Upper lobe of left lung (tissue), 6 donors: Measurements from ENCODE around the gene PAX5. TPM values are rescaled to one million over a fixed set of nuclear protein-coding genes. Genes with fewer than 3 reads are reported as not detected.

Experiments used
- ATAC-seq, 2 donors: fragments of 200-7000 bp; cut with Tn5 transposase; one replicate each; pipeline ENCODE4 v1.9.1; 2022; ENCODE audit warnings: mild to moderate bottlenecking in 2 of 2, moderate library complexity in 2 of 2; ENCODE audit not compliant: low FRiP score in 2 of 2
- DNase-seq, 2 donors: peaks; one replicate each; pipeline ENCODE4 v3.0.0-alpha.2; 2019 to 2020
- H3K27ac ChIP-seq, 4 donors: fragments of 200-600 bp; sonication (generic); one replicate each; pipeline ENCODE4 v1.5.1; 2016 to 2019
- H3K27me3 ChIP-seq, 4 donors: fragments of 200-600 bp; sonication (generic); one replicate each; pipeline ENCODE4 v1.5.1; 2017 to 2019
- H3K36me3 ChIP-seq, 4 donors: fragments of 200-600 bp; sonication (generic); one replicate each; pipeline ENCODE4 v1.5.1; 2016 to 2019
- H3K4me1 ChIP-seq, 4 donors: fragments of 200-600 bp; sonication (generic); one replicate each; pipeline ENCODE4 v1.5.1; 2018 to 2019
- H3K4me3 ChIP-seq, 4 donors: fragments of 200-600 bp; sonication (generic); one replicate each; pipeline ENCODE4 v1.5.1; 2017 to 2019; ENCODE audit warnings: mild to moderate bottlenecking in 2 of 4, moderate library complexity in 1 of 4
- H3K9me3 ChIP-seq, 4 donors: fragments of 200-600 bp; sonication (generic); one replicate each; pipeline ENCODE4 v1.5.1; 2018 to 2019
- CTCF ChIP-seq, 6 experiments: fragments of 450-650 bp in 4 of 6; fragments of 200-600 bp in 2 of 6; sonication (generic) in 2 of 6; IDR thresholded peaks; one replicate each; pipeline ENCODE4 v1.5.1; 2016 to 2019; ENCODE audit warnings: antibody characterized with exemption in 6 of 6
- EP300 ChIP-seq, 4 donors: sonication (generic); formaldehyde crosslinking; IDR thresholded peaks; one replicate each; pipeline ENCODE4 v1.5.1; 2017; ENCODE audit warnings: antibody characterized with exemption in 4 of 4, control low read depth in 2 of 4
- POLR2A ChIP-seq, 4 donors: fragments of 450-650 bp; IDR thresholded peaks; one replicate each; pipeline ENCODE4 v1.5.1; 2016 to 2017; ENCODE audit warnings: antibody characterized with exemption in 4 of 4, mild to moderate bottlenecking in 2 of 4
- POLR2AphosphoS5 ChIP-seq, 2 donors: sonication (generic); formaldehyde crosslinking; IDR thresholded peaks; one replicate each; pipeline ENCODE4 v1.5.1; 2017; ENCODE audit warnings: antibody characterized with exemption in 2 of 2
- WGBS, 2 donors: methylation state at CpG; one replicate each; pipeline ENCODE4 v1.1.5; 2017 to 2018; 5-methylcytosine and 5-hydroxymethylcytosine counted together
- total RNA-seq, 6 donors: library from RNA; depleted of rRNA in 4 of 6; stranded (reverse); fragments of >200 nt in 4 of 6; gene quantifications; one replicate each; pipeline versions ENCODE4 v1.1.0 to v1.2.1, GENCODE V29; 2016 to 2021
- donor health status: DM: no; HTN: no; CAD: no; lungs with moderate emphysema.
- donor health status: DM: no; HTN: yes; CAD: no; lungs with severe emphysema.

Gene PAX5
- total RNA-seq, 6 donors from 2014 or later, result under 0.01 to 0.64 (median 0.43) TPM; not detected in 1

- no peaks in the 10 kb centered on the region for H3K27me3 ChIP-seq
These were observed 122.3 kb downstream of the PAX5 start for GRCh38 chr9:36911601-36912412.

GRCh38 chr9:36911037-36911436, 123.0 kb downstream of the PAX5 start:
- no peak for ATAC-seq
- TF ChIP-seq CTCF (IDR thresholded peaks at IDR 0.05) (no peak), EP300 (IDR thresholded peaks at IDR 0.05) (no peak), POLR2AphosphoS5 (IDR thresholded peaks at IDR 0.05) (no peak), POLR2A (IDR thresholded peaks at IDR 0.05) (no peak)
- no peak overlapping the region for H3K4me3 ChIP-seq
- H3K27me3 ChIP-seq, result no peaks in the 10 kb centered on the region
- WGBS, 2 donors, result 75 to 84% methylated on average over 6 of the region's 6 CpGs
- no peaks in the 10 kb centered on the region for H3K4me1 ChIP-seq
- no peak overlapping the region for H3K27ac ChIP-seq
- DNase-seq, result no peak
- no peaks in the 10 kb centered on the region for H3K36me3 ChIP-seq
- no peaks in the 10 kb centered on the region for H3K9me3 ChIP-seq

More at GRCh38 chr9:36911601-36912412, 122.3 kb downstream of the PAX5 start:
- 53 to 58% methylated on average over 12 of the region's 12 CpGs for WGBS, 2 donors
- Histone ChIP-seq H3K4me1 (no peaks in the 10 kb centered on the region), H3K4me3 (no peak overlapping the region), H3K27ac (no peak overlapping the region), H3K9me3 (no peaks in the 10 kb centered on the region), H3K36me3 (no peaks in the 10 kb centered on the region)
- TF ChIP-seq CTCF (IDR thresholded peaks at IDR 0.05) (no peak), EP300 (IDR thresholded peaks at IDR 0.05) (no peak)
- no peak for DNase-seq
- ATAC-seq, result no peak

- H3K27ac ChIP-seq, result no peak overlapping the region
These were observed 127.6 kb downstream of the PAX5 start for GRCh38 chr9:36906492-36906891.

GRCh38 chr9:36905101-36906066, 128.7 kb downstream of the PAX5 start:
- H3K27me3 ChIP-seq, result no peaks in the 10 kb centered on the region
- no peak for ATAC-seq
- 64 to 83% methylated on average over 10 of the region's 10 CpGs for WGBS, 2 donors
- H3K27ac ChIP-seq, result no peak overlapping the region
- no peak overlapping the region for H3K4me3 ChIP-seq
- H3K9me3 ChIP-seq, result no peaks in the 10 kb centered on the region
- peaks cover 0 to 5% (median 0%) of the 10 kb centered on the region in 4 donors for H3K4me1 ChIP-seq
- H3K36me3 ChIP-seq, result no peaks in the 10 kb centered on the region
- no peak for TF ChIP-seq POLR2AphosphoS5 (IDR thresholded peaks at IDR 0.05)
- no peak for TF ChIP-seq EP300 (IDR thresholded peaks at IDR 0.05)
- no peak for TF ChIP-seq POLR2A (IDR thresholded peaks at IDR 0.05)
- no peak for TF ChIP-seq CTCF (IDR thresholded peaks at IDR 0.05)
- no peak for DNase-seq

More at GRCh38 chr9:36906492-36906891, 127.6 kb downstream of the PAX5 start:
- ATAC-seq (no peak), DNase-seq (no peak)
- Histone ChIP-seq H3K36me3 (no peaks in the 10 kb centered on the region), H3K9me3 (no peaks in the 10 kb centered on the region), H3K4me1 (peaks cover 0 to 5% (median 0%) of the 10 kb centered on the region in 4 donors), H3K4me3 (no peak overlapping the region), H3K27me3 (no peaks in the 10 kb centered on the region)
- 68 to 73% methylated on average over 6 of the region's 6 CpGs for WGBS, 2 donors
- TF ChIP-seq POLR2A (IDR thresholded peaks at IDR 0.05), result no peak
- TF ChIP-seq POLR2AphosphoS5 (IDR thresholded peaks at IDR 0.05), result no peak
- no peak for TF ChIP-seq EP300 (IDR thresholded peaks at IDR 0.05)
- no peak for TF ChIP-seq CTCF (IDR thresholded peaks at IDR 0.05)
